Fibroblast of mammary gland (primary cell): Measurements from ENCODE around the gene SLC5A9.
"Not testable (repeated sequence)": the region's sequence is repeated elsewhere in the genome, so short reads cannot be mapped to it uniquely, and the experiment has no call there.

Experiments
- DNase-seq: peaks from one replicate; pipeline ENCODE4 v3.0.0-alpha.2; 2010; ENCODE audit warnings: low read depth
- H3K4me3 ChIP-seq: 2 replicates; pipeline ENCODE4 v1.5.1; 2011; ENCODE audit warnings: low read depth, mild to moderate bottlenecking, low read length, moderate library complexity; ENCODE audit not compliant: control insufficient read depth
- CTCF ChIP-seq: conservative IDR thresholded peaks from 2 replicates; pipeline ENCODE4 v1.5.1; 2011; ENCODE audit warnings: low read depth, low read length, inconsistent platforms; ENCODE audit not compliant: control insufficient read depth, insufficient read depth

The SLC5A9 gene

GRCh38 chr1:48258106-48258505 lies 35.6 kb downstream of the SLC5A9 start:
- H3K4me3 ChIP-seq: no peak overlapping the region
- no peak for TF ChIP-seq CTCF
- no peak for DNase-seq

GRCh38 chr1:48261881-48262400 lies 39.4 kb downstream of the SLC5A9 start:
- no peak for DNase-seq
- no peak for TF ChIP-seq CTCF
- H3K4me3 ChIP-seq: no peak overlapping the region

GRCh38 chr1:48263041-48263440 lies 40.5 kb downstream of the SLC5A9 start:
- no peak for TF ChIP-seq CTCF
- H3K4me3 ChIP-seq: no peak overlapping the region
- no peak for DNase-seq

GRCh38 chr1:48266576-48266975 lies 44.1 kb downstream of the SLC5A9 start:
- DNase-seq: no peak
- no peak overlapping the region for H3K4me3 ChIP-seq
- TF ChIP-seq CTCF: no peak

- H3K4me3 ChIP-seq, DNase-seq: not testable (repeated sequence)
Measured at GRCh38 chr1:48277437-48277836, 54.9 kb downstream of the SLC5A9 start.

- H3K4me3 ChIP-seq, DNase-seq: not testable (repeated sequence)
Measured at GRCh38 chr1:48282329-48282728, 59.8 kb downstream of the SLC5A9 start.

- not testable (repeated sequence) for H3K4me3 ChIP-seq
Measured at GRCh38 chr1:48284696-48285420, 62.3 kb downstream of the SLC5A9 start.

GRCh38 chr1:48285525-48285924 lies 63.0 kb downstream of the SLC5A9 start:
- no peak for DNase-seq
- TF ChIP-seq CTCF: no peak
- H3K4me3 ChIP-seq: no peak overlapping the region

More at GRCh38 chr1:48284696-48285420, 62.3 kb downstream of the SLC5A9 start:
- not testable (repeated sequence) for DNase-seq
